Measurements from ENCODE around the gene LSMEM2. TPM values are rescaled to one million over a fixed set of nuclear protein-coding genes. Genes with fewer than 3 reads are reported as not detected.
"Not testable (repeated sequence)": the region's sequence is repeated elsewhere in the genome, so short reads cannot be mapped to it uniquely, and the experiment has no call there.

Gene LSMEM2
- total RNA-seq, 1 donor from 2014 or later: 15.1 TPM

GRCh38 chr3:50302095-50303012, 23.5 kb downstream of the LSMEM2 start:
- H3K27me3 ChIP-seq (ENCODE audit: control insufficient read depth in 3 of 3, insufficient read depth in 3 of 3, low read length in 3 of 3): no peaks in the 10 kb centered on the region
- H3K4me3 ChIP-seq (ENCODE audit: low read length in 3 of 3): peak overlapping the region; percentile 35 to 70 (median 59)
- H3K27ac ChIP-seq (ENCODE audit: low read depth, low read length): peak overlapping the region; percentile 65
- H3K36me3 ChIP-seq (ENCODE audit: control insufficient read depth in 3 of 3, insufficient read depth in 3 of 3, low read length in 3 of 3): peaks cover 0 to 5% (median 0%) of the 10 kb centered on the region in 3 donors
- H3K9ac ChIP-seq (ENCODE audit: low read depth in 1 of 3, low read length in 3 of 3): peak overlapping the region; percentile 19 to 81 (median 63)
- H3K9me3 ChIP-seq (ENCODE audit: control insufficient read depth in 3 of 3, low read length in 3 of 3): no peaks in the 10 kb centered on the region
- peaks cover 44 to 53% (median 44%) of the 10 kb centered on the region in 3 donors for H3K4me1 ChIP-seq (ENCODE audit: control insufficient read depth in 3 of 3, insufficient read depth in 3 of 3, low read length in 3 of 3)

GRCh38 chr3:50303013-50303815, 24.3 kb downstream of the LSMEM2 start, which contains the start of gene HYAL1:
HYAL1 (minus strand) TSS chr3:50303574; CDS start chr3:50302956, 618 bp downstream.
- H3K4me3 ChIP-seq (ENCODE audit: low read length in 3 of 3): peak within 1 kb of the TSS; percentile 35 to 70 (median 59)
- peak within 1 kb of the TSS; percentile 56 to 81 (median 63) for H3K9ac ChIP-seq (ENCODE audit: low read depth in 1 of 3, low read length in 3 of 3)
- H3K9me3 ChIP-seq (ENCODE audit: control insufficient read depth in 3 of 3, low read length in 3 of 3): no peaks in the 10 kb centered on the region
- peak within 1 kb of the TSS; percentile 65 for H3K27ac ChIP-seq (ENCODE audit: low read depth, low read length)
- peaks cover 0 to 2% (median 0%) of the 10 kb centered on the region in 3 donors for H3K36me3 ChIP-seq (ENCODE audit: control insufficient read depth in 3 of 3, insufficient read depth in 3 of 3, low read length in 3 of 3)
- H3K4me1 ChIP-seq (ENCODE audit: control insufficient read depth in 3 of 3, insufficient read depth in 3 of 3, low read length in 3 of 3): peaks cover 41 to 45% (median 42%) of the 10 kb centered on the region in 3 donors
- H3K27me3 ChIP-seq (ENCODE audit: control insufficient read depth in 3 of 3, insufficient read depth in 3 of 3, low read length in 3 of 3): no peaks in the 10 kb centered on the region

- Histone ChIP-seq H3K27me3 (ENCODE audit: control insufficient read depth in 3 of 3, insufficient read depth in 3 of 3, low read length in 3 of 3) (no peaks in the 10 kb centered on the region), H3K4me1 (ENCODE audit: control insufficient read depth in 3 of 3, insufficient read depth in 3 of 3, low read length in 3 of 3) (peaks cover 31 to 34% (median 33%) of the 10 kb centered on the region in 3 donors), H3K9me3 (ENCODE audit: control insufficient read depth in 3 of 3, low read length in 3 of 3) (no peaks in the 10 kb centered on the region), H3K36me3 (ENCODE audit: control insufficient read depth in 3 of 3, insufficient read depth in 3 of 3, low read length in 3 of 3) (peaks cover 0 to 2% (median 0%) of the 10 kb centered on the region in 3 donors), H3K27ac (ENCODE audit: low read depth, low read length) (no peak overlapping the region), H3K4me3 (ENCODE audit: low read length in 3 of 3) (no peak overlapping the region), H3K9ac (ENCODE audit: low read depth in 1 of 3, low read length in 3 of 3) (peak overlapping the region in 1 of 3 donors; percentile 16)
These were observed 25.7 kb downstream of the LSMEM2 start for GRCh38 chr3:50304601-50305000.

GRCh38 chr3:50312041-50312440, 33.2 kb downstream of the LSMEM2 start:
- not testable (repeated sequence) for H3K27me3 ChIP-seq (ENCODE audit: control insufficient read depth in 3 of 3, insufficient read depth in 3 of 3, low read length in 3 of 3); H3K4me3 ChIP-seq (ENCODE audit: low read length in 3 of 3); H3K27ac ChIP-seq (ENCODE audit: low read depth, low read length); H3K9me3 ChIP-seq (ENCODE audit: control insufficient read depth in 3 of 3, low read length in 3 of 3); H3K36me3 ChIP-seq (ENCODE audit: control insufficient read depth in 3 of 3, insufficient read depth in 3 of 3, low read length in 3 of 3); H3K9ac ChIP-seq (ENCODE audit: low read depth in 1 of 3, low read length in 3 of 3)
- peaks cover 9 to 19% (median 16%) of the 10 kb centered on the region in 3 donors for H3K4me1 ChIP-seq (ENCODE audit: control insufficient read depth in 3 of 3, insufficient read depth in 3 of 3, low read length in 3 of 3)

- no peak overlapping the region for H3K27ac ChIP-seq (ENCODE audit: low read depth, low read length)
- H3K9me3 ChIP-seq (ENCODE audit: control insufficient read depth in 3 of 3, low read length in 3 of 3): no peaks in the 10 kb centered on the region
- H3K4me1 ChIP-seq (ENCODE audit: control insufficient read depth in 3 of 3, insufficient read depth in 3 of 3, low read length in 3 of 3): peaks cover 31 to 42% (median 38%) of the 10 kb centered on the region in 3 donors
- no peaks in the 10 kb centered on the region for H3K27me3 ChIP-seq (ENCODE audit: control insufficient read depth in 3 of 3, insufficient read depth in 3 of 3, low read length in 3 of 3)
- no peak overlapping the region for H3K4me3 ChIP-seq (ENCODE audit: low read length in 3 of 3)
- H3K9ac ChIP-seq (ENCODE audit: low read depth in 1 of 3, low read length in 3 of 3): peak overlapping the region in 1 of 3 donors; percentile 60
- H3K36me3 ChIP-seq (ENCODE audit: control insufficient read depth in 3 of 3, insufficient read depth in 3 of 3, low read length in 3 of 3): peaks cover 22 to 26% (median 25%) of the 10 kb centered on the region in 3 donors
These were observed 35.5 kb downstream of the LSMEM2 start for GRCh38 chr3:50314342-50314741.

- peaks cover 36 to 47% (median 42%) of the 10 kb centered on the region in 3 donors for H3K4me1 ChIP-seq (ENCODE audit: control insufficient read depth in 3 of 3, insufficient read depth in 3 of 3, low read length in 3 of 3)
- no peak overlapping the region for H3K9ac ChIP-seq (ENCODE audit: low read depth in 1 of 3, low read length in 3 of 3)
- H3K36me3 ChIP-seq (ENCODE audit: control insufficient read depth in 3 of 3, insufficient read depth in 3 of 3, low read length in 3 of 3): peaks cover 27 to 31% (median 30%) of the 10 kb centered on the region in 3 donors
- no peak overlapping the region for H3K27ac ChIP-seq (ENCODE audit: low read depth, low read length)
- no peaks in the 10 kb centered on the region for H3K27me3 ChIP-seq (ENCODE audit: control insufficient read depth in 3 of 3, insufficient read depth in 3 of 3, low read length in 3 of 3)
- no peaks in the 10 kb centered on the region for H3K9me3 ChIP-seq (ENCODE audit: control insufficient read depth in 3 of 3, low read length in 3 of 3)
- no peak overlapping the region for H3K4me3 ChIP-seq (ENCODE audit: low read length in 3 of 3)
These were observed 35.9 kb downstream of the LSMEM2 start for GRCh38 chr3:50314816-50315215.

GRCh38 chr3:50316657-50317242, 37.9 kb downstream of the LSMEM2 start:
- H3K27me3 ChIP-seq (ENCODE audit: control insufficient read depth in 3 of 3, insufficient read depth in 3 of 3, low read length in 3 of 3): no peaks in the 10 kb centered on the region
- H3K9ac ChIP-seq (ENCODE audit: low read depth in 1 of 3, low read length in 3 of 3): peak overlapping the region in 1 of 3 donors; percentile 51
- peaks cover 28 to 34% (median 31%) of the 10 kb centered on the region in 3 donors for H3K36me3 ChIP-seq (ENCODE audit: control insufficient read depth in 3 of 3, insufficient read depth in 3 of 3, low read length in 3 of 3)
- H3K9me3 ChIP-seq (ENCODE audit: control insufficient read depth in 3 of 3, low read length in 3 of 3): no peaks in the 10 kb centered on the region
- no peak overlapping the region for H3K4me3 ChIP-seq (ENCODE audit: low read length in 3 of 3)
- no peak overlapping the region for H3K27ac ChIP-seq (ENCODE audit: low read depth, low read length)
- H3K4me1 ChIP-seq (ENCODE audit: control insufficient read depth in 3 of 3, insufficient read depth in 3 of 3, low read length in 3 of 3): peaks cover 47 to 59% (median 53%) of the 10 kb centered on the region in 3 donors

GRCh38 chr3:50317300-50317699, 38.4 kb downstream of the LSMEM2 start:
- Histone ChIP-seq H3K27me3 (ENCODE audit: control insufficient read depth in 3 of 3, insufficient read depth in 3 of 3, low read length in 3 of 3) (no peaks in the 10 kb centered on the region), H3K9me3 (ENCODE audit: control insufficient read depth in 3 of 3, low read length in 3 of 3) (no peaks in the 10 kb centered on the region), H3K9ac (ENCODE audit: low read depth in 1 of 3, low read length in 3 of 3) (peak overlapping the region in 1 of 3 donors; percentile 51), H3K36me3 (ENCODE audit: control insufficient read depth in 3 of 3, insufficient read depth in 3 of 3, low read length in 3 of 3) (peaks cover 28 to 34% (median 31%) of the 10 kb centered on the region in 3 donors), H3K4me1 (ENCODE audit: control insufficient read depth in 3 of 3, insufficient read depth in 3 of 3, low read length in 3 of 3) (peaks cover 53 to 64% (median 58%) of the 10 kb centered on the region in 3 donors), H3K4me3 (ENCODE audit: low read length in 3 of 3) (no peak overlapping the region), H3K27ac (ENCODE audit: low read depth, low read length) (no peak overlapping the region)

- Histone ChIP-seq H3K4me1 (ENCODE audit: control insufficient read depth in 3 of 3, insufficient read depth in 3 of 3, low read length in 3 of 3) (peaks cover 55 to 72% (median 65%) of the 10 kb centered on the region in 3 donors), H3K27ac (ENCODE audit: low read depth, low read length) (no peak overlapping the region), H3K36me3 (ENCODE audit: control insufficient read depth in 3 of 3, insufficient read depth in 3 of 3, low read length in 3 of 3) (peaks cover 28 to 34% (median 31%) of the 10 kb centered on the region in 3 donors), H3K9me3 (ENCODE audit: control insufficient read depth in 3 of 3, low read length in 3 of 3) (no peaks in the 10 kb centered on the region), H3K4me3 (ENCODE audit: low read length in 3 of 3) (peak overlapping the region in 2 of 3 donors; percentile 17 to 45), H3K9ac (ENCODE audit: low read depth in 1 of 3, low read length in 3 of 3) (peak overlapping the region in 2 of 3 donors; percentile 51 to 60), H3K27me3 (ENCODE audit: control insufficient read depth in 3 of 3, insufficient read depth in 3 of 3, low read length in 3 of 3) (no peaks in the 10 kb centered on the region)
These were observed 39.3 kb downstream of the LSMEM2 start for GRCh38 chr3:50318163-50318562.
